Natural killer cell (primary cell): Measurements from ENCODE around the gene GSG1L. TPM values are rescaled to one million over a fixed set of nuclear protein-coding genes. Genes with fewer than 3 reads are reported as not detected.

ENCODE experiments used
- ATAC-seq, 3 donors: fragments of 150-1000 bp in 2 of 3; fragments of 200-7000 bp in 1 of 3; cut with Tn5 transposase; 1 replicate in 1 of 3; 2 replicates in 2 of 3; pipeline ENCODE4 v1.10.0; 2021; ENCODE audit warnings: mild to moderate bottlenecking in 2 of 3, moderate library complexity in 2 of 3
- DNase-seq, 2 donors: peaks; one replicate each; pipeline versions ENCODE4 v3.0.0 to v3.0.0-alpha.2; 2013 to 2021; ENCODE audit warnings: mixed read lengths in 1 of 2
- H3K27ac ChIP-seq: one replicate; pipeline ENCODE4 v1.5.1; 2013; ENCODE audit warnings: mild to moderate bottlenecking, low read length
- H3K27me3 ChIP-seq: one replicate; pipeline ENCODE4 v1.6.1; 2013; ENCODE audit warnings: low read length; ENCODE audit not compliant: control insufficient read depth, insufficient read depth
- H3K36me3 ChIP-seq: one replicate; pipeline ENCODE4 v1.6.1; 2013; ENCODE audit warnings: low read length; ENCODE audit not compliant: control insufficient read depth, insufficient read depth
- H3K4me1 ChIP-seq: one replicate; pipeline ENCODE4 v1.6.1; 2013; ENCODE audit warnings: low read length; ENCODE audit not compliant: control insufficient read depth, insufficient read depth
- H3K4me3 ChIP-seq: one replicate; pipeline ENCODE4 v1.5.1; 2013; ENCODE audit warnings: low read length
- H3K9me3 ChIP-seq: one replicate; pipeline ENCODE4 v1.6.1; 2013; ENCODE audit warnings: low read length; ENCODE audit not compliant: control insufficient read depth, insufficient read depth
- H3K27ac Mint-ChIP-seq, 2 donors: one replicate each; pipeline ENCODE4 v1.8.0; 2022; ENCODE audit warnings: mild to moderate bottlenecking in 2 of 2, mixed read lengths in 2 of 2, moderate library complexity in 1 of 2
- H3K27me3 Mint-ChIP-seq, 2 donors: one replicate each; pipeline ENCODE4 v1.8.0; 2022; ENCODE audit warnings: low read depth in 2 of 2, mixed read lengths in 2 of 2
- H3K36me3 Mint-ChIP-seq: one replicate; pipeline ENCODE4 v1.8.0; 2022; ENCODE audit warnings: mixed read lengths
- H3K4me1 Mint-ChIP-seq, 2 donors: one replicate each; pipeline ENCODE4 v1.8.0; 2022; ENCODE audit warnings: mixed read lengths in 2 of 2
- H3K4me3 Mint-ChIP-seq: one replicate; pipeline ENCODE4 v1.8.0; 2022; ENCODE audit warnings: mild to moderate bottlenecking, moderate library complexity, mixed read lengths
- H3K9me3 Mint-ChIP-seq, 2 donors: one replicate each; pipeline ENCODE4 v1.8.0; 2022; ENCODE audit warnings: mixed read lengths in 2 of 2
- WGBS: methylation state at CpG from one replicate; pipeline ENCODE4 v1.1.7; 2013; ENCODE audit warnings: missing lambda C conversion rate; ENCODE audit not compliant: insufficient coverage; 5-methylcytosine and 5-hydroxymethylcytosine counted together
- intact Hi-C: fragments of 100-400 bp; cut with micrococcal nuclease; formaldehyde crosslinking; loops from one replicate; pipeline ENCODE4 v1.14.2; 2022
- total RNA-seq, 4 donors: library from RNA; stranded (reverse); fragments of 120-200 nt in 1 of 4; gene quantifications; one replicate each; pipeline versions ENCODE4 v1.2.3 to v1.2.4, GENCODE V29; 2013 to 2022
- TF ChIP-seq, protein P1 (sequence below): fragments of 200-600 bp; IDR thresholded peaks from one replicate; pipeline ENCODE4 v1.8.0; 2022; ENCODE audit warnings: antibody characterized with exemption

Gene GSG1L
- total RNA-seq, 3 donors from 2014 or later (not counting 1 experiment from before 2014, with no cell fraction given): 0.25 TPM; not detected in 2

DNA sequence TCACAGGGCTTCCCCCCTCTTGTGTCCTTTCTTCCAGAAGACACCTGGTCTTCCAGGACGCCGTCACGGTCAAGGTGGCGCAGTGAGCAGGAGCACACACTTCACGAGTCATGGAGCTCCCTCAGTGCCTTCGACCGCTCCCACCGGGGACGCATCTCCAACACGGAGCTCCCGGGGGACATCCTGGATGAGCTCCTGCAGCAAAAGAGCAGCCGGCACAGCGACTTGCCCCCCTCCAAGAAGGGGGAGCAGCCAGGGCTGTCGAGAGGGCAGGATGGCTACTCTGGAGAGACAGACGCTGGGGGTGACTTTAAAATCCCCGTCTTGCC, 314.0 kb downstream of the GSG1L start:
- H3K4me1 ChIP-seq: no peaks in the 10 kb centered on the region
- Mint-ChIP-seq H3K4me1 (peaks cover 5 to 12% of the 10 kb centered on the region in 2 donors), H3K27ac (no peak overlapping the region), H3K27me3 (no peaks in the 10 kb centered on the region), H3K4me3 (no peak overlapping the region), H3K9me3 (no peaks in the 10 kb centered on the region), H3K36me3 (no peaks in the 10 kb centered on the region)
- ATAC-seq: no peak
- intact Hi-C loops: no loop called here
- WGBS: 96% methylated on average over 16 of the region's 16 CpGs
- TF ChIP-seq, protein P1, sequence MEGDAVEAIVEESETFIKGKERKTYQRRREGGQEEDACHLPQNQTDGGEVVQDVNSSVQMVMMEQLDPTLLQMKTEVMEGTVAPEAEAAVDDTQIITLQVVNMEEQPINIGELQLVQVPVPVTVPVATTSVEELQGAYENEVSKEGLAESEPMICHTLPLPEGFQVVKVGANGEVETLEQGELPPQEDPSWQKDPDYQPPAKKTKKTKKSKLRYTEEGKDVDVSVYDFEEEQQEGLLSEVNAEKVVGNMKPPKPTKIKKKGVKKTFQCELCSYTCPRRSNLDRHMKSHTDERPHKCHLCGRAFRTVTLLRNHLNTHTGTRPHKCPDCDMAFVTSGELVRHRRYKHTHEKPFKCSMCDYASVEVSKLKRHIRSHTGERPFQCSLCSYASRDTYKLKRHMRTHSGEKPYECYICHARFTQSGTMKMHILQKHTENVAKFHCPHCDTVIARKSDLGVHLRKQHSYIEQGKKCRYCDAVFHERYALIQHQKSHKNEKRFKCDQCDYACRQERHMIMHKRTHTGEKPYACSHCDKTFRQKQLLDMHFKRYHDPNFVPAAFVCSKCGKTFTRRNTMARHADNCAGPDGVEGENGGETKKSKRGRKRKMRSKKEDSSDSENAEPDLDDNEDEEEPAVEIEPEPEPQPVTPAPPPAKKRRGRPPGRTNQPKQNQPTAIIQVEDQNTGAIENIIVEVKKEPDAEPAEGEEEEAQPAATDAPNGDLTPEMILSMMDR: no peak
- H3K27me3 ChIP-seq: no peaks in the 10 kb centered on the region
- DNase-seq: no peak
- H3K27ac ChIP-seq: no peak overlapping the region
- H3K36me3 ChIP-seq: no peaks in the 10 kb centered on the region
- no peaks in the 10 kb centered on the region for H3K9me3 ChIP-seq
- no peak overlapping the region for H3K4me3 ChIP-seq

DNA sequence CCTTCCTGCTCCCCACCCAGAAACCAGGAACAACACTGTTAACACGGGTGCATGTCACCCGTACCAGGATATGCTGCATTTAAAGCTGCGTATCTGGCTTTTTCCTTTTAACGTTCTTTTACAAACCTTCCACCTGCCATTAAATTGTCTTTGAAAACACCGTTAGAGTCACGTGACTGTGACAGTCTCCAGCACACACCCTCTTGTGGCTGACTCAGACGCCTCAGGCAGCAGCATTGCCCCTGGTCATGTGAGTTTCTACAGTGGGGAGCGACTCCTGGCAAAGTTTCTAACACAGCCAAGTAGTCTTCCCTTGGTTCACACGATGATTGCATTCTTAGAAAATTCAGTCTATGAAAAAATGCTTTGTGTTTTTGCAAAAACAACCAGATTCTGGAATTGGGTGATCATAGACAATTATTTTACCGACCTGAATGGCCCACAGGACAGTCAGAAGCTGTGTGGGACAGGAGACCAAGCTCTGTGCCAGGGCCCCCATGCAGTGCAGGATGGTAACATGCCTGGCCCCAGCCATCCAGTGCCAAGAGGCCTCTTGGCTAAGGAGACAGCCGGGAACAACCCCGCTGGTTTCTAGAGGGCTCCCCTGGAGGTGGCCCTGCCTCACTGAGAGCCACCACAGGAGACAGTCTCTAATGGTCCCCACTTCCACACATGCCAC, 314.5 kb downstream of the GSG1L start:
- Histone ChIP-seq H3K27ac (no peak overlapping the region), H3K9me3 (no peaks in the 10 kb centered on the region), H3K27me3 (no peaks in the 10 kb centered on the region), H3K36me3 (no peaks in the 10 kb centered on the region), H3K4me3 (no peak overlapping the region), H3K4me1 (no peaks in the 10 kb centered on the region)
- no peaks in the 10 kb centered on the region for H3K36me3 Mint-ChIP-seq
- intact Hi-C loops: no loop called here
- peak overlapping the region in 1 of 2 donors; percentile 7 for H3K27ac Mint-ChIP-seq
- DNase-seq (peak in 1 of 2 donors; percentile 64), ATAC-seq (peak in 2 of 3 donors; percentile 62 to 85)
- WGBS: 34% methylated on average over 12 of the region's 12 CpGs
- TF ChIP-seq, protein P1: no peak
- H3K4me1 Mint-ChIP-seq: peaks cover 5 to 12% of the 10 kb centered on the region in 2 donors
- H3K27me3 Mint-ChIP-seq: no peaks in the 10 kb centered on the region
- peak overlapping the region; percentile 10 for H3K4me3 Mint-ChIP-seq
- H3K9me3 Mint-ChIP-seq: no peaks in the 10 kb centered on the region

DNA sequence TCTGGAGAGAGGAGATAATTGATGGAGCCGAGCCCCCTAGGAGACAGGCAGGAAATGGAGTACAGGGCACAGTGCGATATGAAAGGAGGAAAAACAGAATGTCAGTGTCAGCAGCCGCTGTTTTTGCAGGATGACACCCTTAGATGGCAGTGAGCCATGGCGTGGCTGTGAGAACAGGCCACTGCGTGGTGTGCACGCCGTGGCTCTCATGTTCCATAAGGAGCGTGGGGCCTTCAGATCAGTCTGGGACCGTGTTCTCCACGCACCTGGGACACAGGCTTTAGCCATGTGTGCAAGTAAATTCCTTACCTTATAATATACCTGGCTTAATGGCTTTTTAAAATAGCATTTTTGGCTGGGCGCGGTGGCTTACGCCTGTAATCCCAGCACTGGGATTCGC, 315.6 kb downstream of the GSG1L start:
- Mint-ChIP-seq H3K9me3 (no peaks in the 10 kb centered on the region), H3K36me3 (peaks cover 3% of the 10 kb centered on the region), H3K4me3 (no peak overlapping the region), H3K4me1 (peaks cover 5 to 12% of the 10 kb centered on the region in 2 donors), H3K27me3 (no peaks in the 10 kb centered on the region), H3K27ac (no peak overlapping the region)
- no peak overlapping the region for H3K4me3 ChIP-seq
- intact Hi-C loops: no loop called here
- DNase-seq (no peak), ATAC-seq (no peak)
- H3K27ac ChIP-seq: no peak overlapping the region
- 97% methylated on average over 14 of the region's 14 CpGs for WGBS
- no peaks in the 10 kb centered on the region for H3K4me1 ChIP-seq
- no peaks in the 10 kb centered on the region for H3K27me3 ChIP-seq
- TF ChIP-seq, protein P1: no peak
- no peaks in the 10 kb centered on the region for H3K36me3 ChIP-seq
- no peaks in the 10 kb centered on the region for H3K9me3 ChIP-seq
